IMR-90 (cell line): ENCODE results near the gene SPATA16. TPM values are rescaled to one million over a fixed set of nuclear protein-coding genes. Genes with fewer than 3 reads are reported as not detected.

Source experiments
- ATAC-seq: fragments of 200-7000 bp; cut with Tn5 transposase; 2 replicates; pipeline ENCODE4 v1.9.1; 2020; ENCODE audit warnings: low read depth, mild to moderate bottlenecking, moderate library complexity
- BruUV-seq: library from RNA; stranded (reverse); fragments of 400-500 nt; replicated peaks from 2 replicates; lab custom pipeline; 2021; lab: Mats Ljungman, UMichigan
- CTCF ChIA-PET: fragments of 300-600 bp; formaldehyde crosslinking; extraction: SDS; loops from one replicate; lab custom pipeline; 2021; ENCODE audit warnings: antibody characterized with exemption; lab: Yijun Ruan, JAX
- POLR2A ChIA-PET: fragments of 300-600 bp; sonication (Branson Sonifier 250); formaldehyde crosslinking; loops from one replicate; lab custom pipeline; 2022; ENCODE audit warnings: antibody characterized with exemption; ENCODE audit not compliant: unreplicated experiment; lab: Charles Lee
- DNase-seq: peaks from one replicate; pipeline ENCODE4 v3.0.0; 2013
- H2AFZ ChIP-seq: replicated peaks from 2 replicates; pipeline ENCODE3; 2013; ENCODE audit warnings: low read length, mild to moderate bottlenecking; ENCODE audit not compliant: poor library complexity
- H2AK5ac ChIP-seq: 2 replicates; pipeline ENCODE4 v1.6.1; 2013; ENCODE audit warnings: low read depth, low read length, inconsistent platforms
- H2AK9ac ChIP-seq: replicated peaks from 2 replicates; pipeline ENCODE3; 2013; ENCODE audit warnings: mild to moderate bottlenecking, low read depth, low read length, moderate library complexity; ENCODE audit not compliant: poor library complexity
- H2BK120ac ChIP-seq: 2 replicates; pipeline ENCODE4 v1.6.1; 2013; ENCODE audit warnings: low read depth, low read length, inconsistent platforms
- H2BK15ac ChIP-seq: 3 replicates; pipeline ENCODE4 v1.6.1; 2013; ENCODE audit warnings: low read depth, low read length, inconsistent platforms
- H2BK20ac ChIP-seq: 2 replicates; pipeline ENCODE4 v1.6.1; 2013; ENCODE audit warnings: low read depth, mild to moderate bottlenecking, inconsistent platforms, low read length, moderate library complexity
- H2BK5ac ChIP-seq: 2 replicates; pipeline ENCODE4 v1.6.1; 2013; ENCODE audit warnings: mild to moderate bottlenecking, low read depth, low read length, inconsistent platforms; ENCODE audit not compliant: poor library complexity, severe bottlenecking
- H3K14ac ChIP-seq: replicated peaks from 2 replicates; pipeline ENCODE4 v1.6.1; 2013; ENCODE audit warnings: low read depth, low read length, inconsistent platforms
- H3K18ac ChIP-seq: 2 replicates; pipeline ENCODE4 v1.6.1; 2013; ENCODE audit warnings: low read depth, low read length, control low read depth
- H3K23ac ChIP-seq: 2 replicates; pipeline ENCODE4 v1.6.1; 2013; ENCODE audit warnings: low read depth, low read length, inconsistent platforms
- H3K27ac ChIP-seq: 2 replicates; pipeline ENCODE4 v1.5.1; 2013; ENCODE audit warnings: mild to moderate bottlenecking, control low read depth, low read length; ENCODE audit not compliant: insufficient read depth
- H3K27me3 ChIP-seq: 2 replicates; pipeline ENCODE4 v1.6.1; 2013; ENCODE audit warnings: low read length; ENCODE audit not compliant: control insufficient read depth, insufficient read depth
- H3K36me3 ChIP-seq: 2 replicates; pipeline ENCODE4 v1.6.1; 2013; ENCODE audit warnings: low read length, mixed read lengths; ENCODE audit not compliant: control insufficient read depth, insufficient read depth
- H3K4ac ChIP-seq: 2 replicates; pipeline ENCODE4 v1.6.1; 2013; ENCODE audit warnings: low read depth, low read length, inconsistent platforms
- H3K4me1 ChIP-seq: 2 replicates; pipeline ENCODE4 v1.6.1; 2013; ENCODE audit warnings: low read length, mixed read lengths; ENCODE audit not compliant: control insufficient read depth, insufficient read depth
- H3K4me2 ChIP-seq: 2 replicates; pipeline ENCODE4 v1.6.1; 2013; ENCODE audit warnings: low read depth, mild to moderate bottlenecking, control low read depth, low read length, moderate library complexity
- H3K4me3 ChIP-seq: 2 replicates; pipeline ENCODE4 v1.5.1; 2013; ENCODE audit warnings: low read depth, mild to moderate bottlenecking, control low read depth, low read length, moderate library complexity; ENCODE audit not compliant: insufficient read depth
- H3K56ac ChIP-seq: 2 replicates; pipeline ENCODE4 v1.6.1; 2013; ENCODE audit warnings: low read length, inconsistent platforms; ENCODE audit not compliant: insufficient read depth; ENCODE audit errors: extremely low read depth
- H3K79me1 ChIP-seq, 2 experiments: 2 replicates each; pipeline ENCODE4 v1.6.1; 2013; ENCODE audit warnings: low read length in 2 of 2, inconsistent platforms in 1 of 2, low read depth in 1 of 2
- H3K9ac ChIP-seq: 2 replicates; pipeline ENCODE4 v1.6.1; 2013; ENCODE audit warnings: low read depth, low read length, control low read depth
- H3K9me1 ChIP-seq: 2 replicates; pipeline ENCODE4 v1.6.1; 2013; ENCODE audit warnings: low read length, inconsistent platforms; ENCODE audit not compliant: insufficient read depth
- H3K9me3 ChIP-seq: 2 replicates; pipeline ENCODE4 v1.6.1; 2013; ENCODE audit warnings: low read length; ENCODE audit not compliant: control insufficient read depth, insufficient read depth
- H4K20me1 ChIP-seq: 2 replicates; pipeline ENCODE4 v1.6.1; 2013; ENCODE audit warnings: low read length, inconsistent platforms; ENCODE audit not compliant: insufficient read depth
- H4K5ac ChIP-seq: 2 replicates; pipeline ENCODE4 v1.6.1; 2013; ENCODE audit warnings: mild to moderate bottlenecking, low read depth, low read length, control low read depth
- H4K8ac ChIP-seq, 2 experiments: 2 replicates each; pipeline ENCODE4 v1.6.1; 2013; ENCODE audit warnings: low read depth in 2 of 2, low read length in 2 of 2, control low read depth in 1 of 2, inconsistent platforms in 1 of 2
- H4K91ac ChIP-seq: 2 replicates; pipeline ENCODE4 v1.6.1; 2013; ENCODE audit warnings: low read depth, low read length, inconsistent platforms; ENCODE audit not compliant: insufficient read depth
- CEBPB ChIP-seq: IDR thresholded peaks from 2 replicates; pipeline ENCODE4 v1.6.1; 2012; ENCODE audit warnings: low read depth, low read length, improper control_type of control experiment
- CTCF ChIP-seq: conservative IDR thresholded peaks from 2 replicates; pipeline ENCODE4 v1.5.1; 2012; ENCODE audit warnings: mild to moderate bottlenecking, low read depth, low read length, improper control_type of control experiment
- ELK1 ChIP-seq: fragments of 150-350 bp; IDR thresholded peaks from 2 replicates; pipeline ENCODE4 v1.6.1; 2016; ENCODE audit warnings: low read depth, mild to moderate bottlenecking, low read length, moderate library complexity, borderline replicate concordance
- FOS ChIP-seq: fragments of 150-350 bp; IDR thresholded peaks from 2 replicates; pipeline ENCODE4 v1.6.1; 2016; ENCODE audit warnings: low read depth, low read length
- MAFK ChIP-seq: IDR thresholded peaks from 2 replicates; pipeline ENCODE4 v1.6.1; 2012; ENCODE audit warnings: low read depth, low read length, improper control_type of control experiment
- MAZ ChIP-seq: IDR thresholded peaks from 2 replicates; pipeline ENCODE4 v1.6.1; 2012; ENCODE audit warnings: low read depth, mild to moderate bottlenecking, low read length, improper control_type of control experiment, moderate library complexity, borderline replicate concordance
- MXI1 ChIP-seq: IDR thresholded peaks from 2 replicates; pipeline ENCODE4 v1.6.1; 2012; ENCODE audit warnings: low read depth, mild to moderate bottlenecking, low read length, moderate library complexity, borderline replicate concordance
- POLR2A ChIP-seq: IDR thresholded peaks from 2 replicates; pipeline ENCODE4 v1.6.1; 2012; ENCODE audit warnings: mild to moderate bottlenecking, low read depth, low read length
- RAD21 ChIP-seq: IDR thresholded peaks from 2 replicates; pipeline ENCODE4 v1.6.1; 2012; ENCODE audit warnings: low read length, improper control_type of control experiment
- RFX5 ChIP-seq: IDR thresholded peaks from 2 replicates; pipeline ENCODE4 v1.8.0; 2012; ENCODE audit warnings: low read depth, mild to moderate bottlenecking, low read length, moderate library complexity
- SMC3 ChIP-seq: fragments of 150-350 bp; IDR thresholded peaks from 2 replicates; pipeline ENCODE4 v1.6.1; 2016; ENCODE audit warnings: low read depth, mild to moderate bottlenecking, antibody characterized with exemption, low read length, moderate library complexity
- USF2 ChIP-seq: fragments of 150-350 bp; IDR thresholded peaks from 2 replicates; pipeline ENCODE4 v1.6.1; 2017; ENCODE audit warnings: mild to moderate bottlenecking, antibody characterized with exemption, low read length, low read depth
- WGBS, 2 experiments: methylation state at CpG; one replicate each; pipeline versions ENCODE4 v1.1.5 to v1.1.7; 2013; ENCODE audit warnings: missing lambda C conversion rate in 2 of 2; ENCODE audit not compliant: insufficient read length in 1 of 2; ENCODE audit errors: extremely low coverage in 2 of 2; 5-methylcytosine and 5-hydroxymethylcytosine counted together
- dilution Hi-C: fragments of 300-500 bp; cut with HindIII; formaldehyde crosslinking; loops from one replicate; pipeline ENCODE4 v1.14.3; 2018; ENCODE audit warnings: low sequenced_read_pairs; ENCODE audit not compliant: unreplicated experiment
- in situ Hi-C: fragments of 300-500 bp; cut with MboI; formaldehyde crosslinking; loops from 3 replicates; pipeline ENCODE4 v1.14.3; 2019; ENCODE audit warnings: low sequenced_read_pairs, inconsistent platforms, mixed read lengths
- intact Hi-C: fragments of 100-400 bp; cut with micrococcal nuclease; formaldehyde crosslinking; loops from 2 replicates; pipeline ENCODE4 v1.10.0; 2022
- polyA plus RNA-seq, 3 experiments: library from polyadenylated mRNA; depleted of rRNA; stranded (reverse); fragments of >200 nt; gene quantifications; 2 replicates each; pipeline ENCODE4 v1.2.3, GENCODE V29; 2012; ENCODE audit warnings: low replicate concordance in 1 of 3
- total RNA-seq: library from RNA; depleted of rRNA; stranded (reverse); fragments of >200 nt; gene quantifications from 2 replicates; pipeline ENCODE4 v1.2.3, GENCODE V29; 2012

The SPATA16 gene
- total and polyA plus RNA-seq, 2 of the 4 experiments (the other 2 are of a cell fraction), result not detected

- ChIA-PET POLR2A (no interaction called here), CTCF (no interaction called here)
- Histone ChIP-seq H3K27me3 (no peaks in the 10 kb centered on the region), H2BK120ac (no peak overlapping the region), H3K4me2 (no peak overlapping the region), H3K14ac (no peak overlapping the region), H3K23ac (no peak overlapping the region), H3K56ac (no peak overlapping the region), H3K9ac (no peak overlapping the region), H2BK5ac (no peak overlapping the region), H2BK20ac (no peak overlapping the region), H3K9me3 (no peaks in the 10 kb centered on the region), H3K27ac (no peak overlapping the region), H2AFZ (no peak overlapping the region), H4K8ac (no peak overlapping the region), H2AK9ac (no peak overlapping the region), H3K18ac (no peak overlapping the region), H3K4me3 (no peak overlapping the region), H3K79me1 (no peaks in the 10 kb centered on the region), H3K4me1 (no peaks in the 10 kb centered on the region), H3K4ac (no peak overlapping the region), H2BK15ac (no peak overlapping the region), H3K36me3 (no peaks in the 10 kb centered on the region), H4K5ac (no peak overlapping the region), H4K91ac (no peak overlapping the region), H4K20me1 (no peaks in the 10 kb centered on the region), H3K9me1 (no peaks in the 10 kb centered on the region), H2AK5ac (no peak overlapping the region)
- ATAC-seq (no peak), DNase-seq (no peak)
- no peak for TF ChIP-seq MAZ
- no peak for TF ChIP-seq USF2
- no peak for TF ChIP-seq MXI1
- TF ChIP-seq CEBPB, result no peak
- TF ChIP-seq RAD21, result no peak
- no peak for TF ChIP-seq FOS
- no peak for TF ChIP-seq CTCF
- TF ChIP-seq RFX5, result no peak
- TF ChIP-seq SMC3, result no peak
- TF ChIP-seq ELK1, result no peak
- TF ChIP-seq MAFK, result no peak
- no peak for TF ChIP-seq POLR2A
- no TSS peak for BruUV-seq
- intact Hi-C loops (no loop called here), in situ Hi-C loops (no loop called here), dilution Hi-C loops (no loop called here)
- no CpG with 5 or more reads among the region's 3 CpGs for WGBS, 2 experiments
Measured at GRCh38 chr3:172989373-172989772, 151.7 kb downstream of the SPATA16 start.
